ENCODE data around the gene HSPBP1. TPM values are rescaled to one million over a fixed set of nuclear protein-coding genes. Genes with fewer than 3 reads are reported as not detected.
A peak's percentile ranks its signal among the peaks of the same experiment; 100 is the strongest.

The HSPBP1 gene
- total and polyA plus RNA-seq, 2 of the 13 experiments (the other 11 are each of a cell fraction or from before 2014, with no cell fraction given) = 22.3 to 33.7 TPM

DNA sequence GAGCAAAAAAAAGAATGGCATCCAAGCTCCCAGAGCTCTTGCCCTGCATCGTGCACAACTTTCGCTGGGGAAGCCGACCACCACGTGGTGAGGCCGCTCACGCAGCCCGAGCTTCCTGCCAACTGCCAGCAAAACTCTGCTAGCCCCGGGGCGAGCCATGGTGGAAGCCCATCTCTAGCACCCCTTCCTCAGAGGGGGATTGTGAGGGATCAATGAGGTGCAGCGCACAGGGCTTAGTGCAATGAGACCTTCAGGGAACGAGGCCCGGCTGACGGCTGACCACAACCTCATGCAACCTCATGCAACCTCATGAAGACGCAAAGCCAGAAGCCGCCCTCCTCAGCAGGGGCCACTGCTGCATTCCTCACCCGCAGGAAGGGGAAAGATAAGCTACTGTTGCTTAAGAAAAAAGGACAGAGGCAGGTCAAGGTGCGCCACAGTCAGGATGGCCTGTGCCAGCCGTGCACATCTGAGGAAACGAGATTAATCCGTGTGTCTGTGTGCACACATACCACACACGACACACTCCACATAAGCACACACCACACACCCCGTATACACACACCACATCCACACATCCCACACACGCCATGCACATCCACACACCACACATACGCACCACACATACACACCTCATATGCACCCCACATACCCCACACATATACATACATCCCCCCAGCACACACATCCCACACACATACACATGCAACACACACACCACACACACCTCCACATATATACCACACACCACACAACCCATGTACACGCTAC lies 9.6 kb downstream of the HSPBP1 start:
- BruUV-seq (replicated peaks) = no TSS peak
- in situ Hi-C loops (cut with HindIII; ENCODE audit: extremely low pct_ligation_motif_present, low pct_unique_long_range_greater_than_20kb) = no loop called here
- no peak for ATAC-seq
- no peak for FAIRE-seq
- intact Hi-C loops (cut with micrococcal nuclease; ENCODE audit: unreplicated experiment) = no loop called here
- ChIA-PET CTCF (ENCODE audit: low intra/inter-chr PET ratio, low total read pairs) (no interaction called here), POLR2A (no interaction called here)
- no peaks in the 10 kb centered on the region for H3K79me2 ChIP-seq (ENCODE audit: insufficient read depth, low read length)
- no peak overlapping the region for H2AFZ ChIP-seq (ENCODE audit: low read length)
- H3K4me1 ChIP-seq (ENCODE audit: insufficient read depth, low read length) = 0 out of 2 replicates have a peak, but pooled peaks cover 5% of the 10 kb centered on the region
- 97% methylated on average over 25 of the region's 25 CpGs for WGBS (ENCODE audit: low lambda C conversion rate)
- no peak overlapping the region for H3K9ac ChIP-seq (ENCODE audit: insufficient read depth, low read depth, low read length)
- no peaks in the 10 kb centered on the region for H3K9me3 ChIP-seq (ENCODE audit: low read length)
- H4K20me1 ChIP-seq (ENCODE audit: insufficient read depth, low read length) = no peaks in the 10 kb centered on the region
- H3K4me2 ChIP-seq (ENCODE audit: low read depth, low read length) = no peak overlapping the region
- no peak for DNase-seq (ENCODE audit: low spot score)
- H3K27ac ChIP-seq (ENCODE audit: extremely low read length, insufficient read depth, low read length) = no peak overlapping the region
- peaks cover 5 to 18% of the 10 kb centered on the region in 2 experiments; a peak in 4 of 5 replicates for H3K36me3 ChIP-seq (replicated peaks in 1 of 2; ENCODE audit: control insufficient read depth in 1 of 2, insufficient read depth in 2 of 2, low read length in 2 of 2)
- TF ChIP-seq, protein P1, sequence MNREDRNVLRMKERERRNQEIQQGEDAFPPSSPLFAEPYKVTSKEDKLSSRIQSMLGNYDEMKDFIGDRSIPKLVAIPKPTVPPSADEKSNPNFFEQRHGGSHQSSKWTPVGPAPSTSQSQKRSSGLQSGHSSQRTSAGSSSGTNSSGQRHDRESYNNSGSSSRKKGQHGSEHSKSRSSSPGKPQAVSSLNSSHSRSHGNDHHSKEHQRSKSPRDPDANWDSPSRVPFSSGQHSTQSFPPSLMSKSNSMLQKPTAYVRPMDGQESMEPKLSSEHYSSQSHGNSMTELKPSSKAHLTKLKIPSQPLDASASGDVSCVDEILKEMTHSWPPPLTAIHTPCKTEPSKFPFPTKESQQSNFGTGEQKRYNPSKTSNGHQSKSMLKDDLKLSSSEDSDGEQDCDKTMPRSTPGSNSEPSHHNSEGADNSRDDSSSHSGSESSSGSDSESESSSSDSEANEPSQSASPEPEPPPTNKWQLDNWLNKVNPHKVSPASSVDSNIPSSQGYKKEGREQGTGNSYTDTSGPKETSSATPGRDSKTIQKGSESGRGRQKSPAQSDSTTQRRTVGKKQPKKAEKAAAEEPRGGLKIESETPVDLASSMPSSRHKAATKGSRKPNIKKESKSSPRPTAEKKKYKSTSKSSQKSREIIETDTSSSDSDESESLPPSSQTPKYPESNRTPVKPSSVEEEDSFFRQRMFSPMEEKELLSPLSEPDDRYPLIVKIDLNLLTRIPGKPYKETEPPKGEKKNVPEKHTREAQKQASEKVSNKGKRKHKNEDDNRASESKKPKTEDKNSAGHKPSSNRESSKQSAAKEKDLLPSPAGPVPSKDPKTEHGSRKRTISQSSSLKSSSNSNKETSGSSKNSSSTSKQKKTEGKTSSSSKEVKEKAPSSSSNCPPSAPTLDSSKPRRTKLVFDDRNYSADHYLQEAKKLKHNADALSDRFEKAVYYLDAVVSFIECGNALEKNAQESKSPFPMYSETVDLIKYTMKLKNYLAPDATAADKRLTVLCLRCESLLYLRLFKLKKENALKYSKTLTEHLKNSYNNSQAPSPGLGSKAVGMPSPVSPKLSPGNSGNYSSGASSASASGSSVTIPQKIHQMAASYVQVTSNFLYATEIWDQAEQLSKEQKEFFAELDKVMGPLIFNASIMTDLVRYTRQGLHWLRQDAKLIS (CRISPR knock-in tag; IDR thresholded peaks at IDR 0.05) = no peak
- TF ChIP-seq FOXA1 (IDR thresholded peaks at IDR 0.05) = peak; percentile 21; the same call in 1 of the 2 replicates
- TF ChIP-seq FOXA1 (CRISPR knock-in tag; IDR thresholded peaks at IDR 0.05) = no peak
- no peak for TF ChIP-seq U2AF1 (optimal IDR thresholded peaks at IDR 0.05; ENCODE audit: low read depth, low read length)
- no peak overlapping the region for H3K4me3 ChIP-seq (replicated peaks in 1 of 3; ENCODE audit: insufficient read depth in 1 of 3, low read depth in 2 of 3, low read length in 3 of 3)
- H3K27me3 ChIP-seq (ENCODE audit: control insufficient read depth in 1 of 2, insufficient read depth in 2 of 2, low read length in 2 of 2) = no peaks in the 10 kb centered on the region; a peak in 1 of 5 replicates

Data from HepG2 (cell line).